Measurements from ENCODE around the gene DGAT2.

DNA sequence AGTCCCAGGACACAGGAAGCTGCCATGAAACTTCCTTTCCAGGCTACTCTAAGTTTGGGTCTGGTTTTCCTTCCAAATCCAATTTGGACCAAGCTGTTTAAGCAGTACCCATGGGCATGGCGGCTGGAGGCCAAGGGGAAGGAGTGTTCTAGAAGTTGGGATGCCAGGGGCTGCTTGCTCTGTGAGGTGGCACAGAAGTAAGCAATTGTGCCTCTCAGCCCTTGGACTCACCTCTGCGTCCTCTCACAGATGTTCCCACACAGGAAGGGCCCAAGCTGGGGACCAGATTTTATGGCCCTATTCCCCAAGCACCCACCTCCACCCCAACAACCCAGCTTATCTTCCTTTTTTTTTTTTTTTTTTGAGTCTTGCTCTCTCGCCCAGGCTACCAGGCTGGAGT is 3.5 kb upstream of the DGAT2 start:
- TF ChIP-seq, protein P1, sequence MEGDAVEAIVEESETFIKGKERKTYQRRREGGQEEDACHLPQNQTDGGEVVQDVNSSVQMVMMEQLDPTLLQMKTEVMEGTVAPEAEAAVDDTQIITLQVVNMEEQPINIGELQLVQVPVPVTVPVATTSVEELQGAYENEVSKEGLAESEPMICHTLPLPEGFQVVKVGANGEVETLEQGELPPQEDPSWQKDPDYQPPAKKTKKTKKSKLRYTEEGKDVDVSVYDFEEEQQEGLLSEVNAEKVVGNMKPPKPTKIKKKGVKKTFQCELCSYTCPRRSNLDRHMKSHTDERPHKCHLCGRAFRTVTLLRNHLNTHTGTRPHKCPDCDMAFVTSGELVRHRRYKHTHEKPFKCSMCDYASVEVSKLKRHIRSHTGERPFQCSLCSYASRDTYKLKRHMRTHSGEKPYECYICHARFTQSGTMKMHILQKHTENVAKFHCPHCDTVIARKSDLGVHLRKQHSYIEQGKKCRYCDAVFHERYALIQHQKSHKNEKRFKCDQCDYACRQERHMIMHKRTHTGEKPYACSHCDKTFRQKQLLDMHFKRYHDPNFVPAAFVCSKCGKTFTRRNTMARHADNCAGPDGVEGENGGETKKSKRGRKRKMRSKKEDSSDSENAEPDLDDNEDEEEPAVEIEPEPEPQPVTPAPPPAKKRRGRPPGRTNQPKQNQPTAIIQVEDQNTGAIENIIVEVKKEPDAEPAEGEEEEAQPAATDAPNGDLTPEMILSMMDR (IDR thresholded peaks at IDR 0.05; ENCODE audit: low read length), result no peak
- no peak for TF ChIP-seq EZH2 (IDR thresholded peaks at IDR 0.05; ENCODE audit: borderline replicate concordance, low read length)

Data from OCI-LY1 (cell line).